HUES48 (cell line): ENCODE measurements around the gene GPR78.
"Not testable (repeated sequence)": the region's sequence is repeated elsewhere in the genome, so short reads cannot be mapped to it uniquely, and the experiment has no call there.

Experiments used
- H3K27ac ChIP-seq: one replicate; pipeline ENCODE4 v1.7.0; 2013; ENCODE audit warnings: low read depth, low read length, inconsistent platforms
- H3K27me3 ChIP-seq: 2 replicates; pipeline ENCODE4 v1.6.1; 2013; ENCODE audit warnings: mild to moderate bottlenecking, low read length; ENCODE audit not compliant: control insufficient read depth, insufficient read depth
- H3K36me3 ChIP-seq: 2 replicates; pipeline ENCODE4 v1.6.1; 2013; ENCODE audit warnings: low read length; ENCODE audit not compliant: control insufficient read depth, insufficient read depth
- H3K4me1 ChIP-seq: 2 replicates; pipeline ENCODE4 v1.6.1; 2013; ENCODE audit warnings: mild to moderate bottlenecking, low read length; ENCODE audit not compliant: control insufficient read depth, insufficient read depth
- H3K4me3 ChIP-seq: 2 replicates; pipeline ENCODE4 v1.5.1; 2013; ENCODE audit warnings: mild to moderate bottlenecking, low read depth, low read length
- H3K9ac ChIP-seq: 2 replicates; pipeline ENCODE4 v1.6.1; 2013; ENCODE audit warnings: mild to moderate bottlenecking, low read depth, low read length, moderate library complexity
- H3K9me3 ChIP-seq: 2 replicates; pipeline ENCODE4 v1.6.1; 2013; ENCODE audit warnings: low read length; ENCODE audit not compliant: control insufficient read depth, insufficient read depth

The GPR78 gene

DNA sequence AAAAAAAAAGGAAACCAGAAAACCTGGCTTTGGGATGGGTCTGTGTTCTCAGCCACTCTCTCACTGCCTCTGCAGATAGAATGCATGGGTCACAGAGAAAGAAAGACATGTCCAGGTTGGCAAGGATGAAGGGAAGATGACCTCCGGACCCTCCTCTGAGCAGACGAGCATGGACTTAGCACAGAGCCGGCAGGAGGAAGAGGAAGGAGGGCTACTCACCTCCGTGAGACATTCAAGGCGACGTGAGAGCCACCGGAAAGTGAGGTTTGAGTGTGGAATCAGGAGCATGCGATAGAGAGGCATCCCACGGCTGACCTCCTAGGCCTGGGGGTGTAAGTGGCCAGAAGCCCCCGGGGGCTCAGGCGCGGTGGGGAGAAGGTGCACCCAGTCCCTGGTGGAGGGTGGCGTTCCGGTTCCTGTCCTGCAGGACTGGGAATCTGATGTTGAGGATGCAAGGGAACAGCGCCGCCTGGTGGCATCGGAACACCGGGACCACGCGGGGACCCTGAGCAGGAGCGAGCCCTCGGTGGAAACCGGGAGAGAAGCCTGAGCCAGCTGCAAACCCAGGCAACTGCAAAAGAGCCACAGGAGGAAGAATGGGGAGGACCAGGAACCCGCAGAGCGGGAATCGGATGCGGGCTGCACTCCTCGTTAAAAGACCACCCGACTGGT lies 44.5 kb downstream of the GPR78 start:
- not testable (repeated sequence) for H3K9ac ChIP-seq, H3K36me3 ChIP-seq, H3K9me3 ChIP-seq, H3K27ac ChIP-seq, H3K4me3 ChIP-seq, H3K4me1 ChIP-seq, H3K27me3 ChIP-seq

- H3K4me1 ChIP-seq, H3K9me3 ChIP-seq, H3K27ac ChIP-seq, H3K36me3 ChIP-seq, H3K4me3 ChIP-seq, H3K27me3 ChIP-seq, H3K9ac ChIP-seq: not testable (repeated sequence)
Observed at GRCh38 chr4:8630240-8630905, 50.2 kb downstream of the GPR78 start.

DNA sequence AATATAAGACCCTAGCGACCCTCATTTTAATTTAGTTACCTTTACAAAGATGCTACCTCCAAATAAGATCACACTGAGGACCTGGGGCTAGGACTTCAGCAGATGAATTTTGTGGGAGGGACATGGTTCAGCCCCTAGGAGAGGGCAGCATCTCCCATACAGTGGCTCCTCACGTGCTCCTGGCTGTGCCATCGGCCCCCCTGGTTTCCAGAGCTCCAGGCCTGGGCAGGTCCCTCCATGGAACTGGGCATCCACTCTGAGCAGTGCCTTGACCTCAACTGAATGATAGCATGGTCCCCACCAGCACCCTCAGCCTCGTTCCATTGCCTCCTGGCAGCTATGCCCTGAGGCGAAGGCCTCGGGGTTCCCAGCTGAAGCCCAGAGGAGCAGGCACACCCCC lies 51.7 kb downstream of the GPR78 start:
- H3K27me3 ChIP-seq, H3K36me3 ChIP-seq, H3K4me1 ChIP-seq, H3K27ac ChIP-seq, H3K9me3 ChIP-seq, H3K4me3 ChIP-seq, H3K9ac ChIP-seq: not testable (repeated sequence)

DNA sequence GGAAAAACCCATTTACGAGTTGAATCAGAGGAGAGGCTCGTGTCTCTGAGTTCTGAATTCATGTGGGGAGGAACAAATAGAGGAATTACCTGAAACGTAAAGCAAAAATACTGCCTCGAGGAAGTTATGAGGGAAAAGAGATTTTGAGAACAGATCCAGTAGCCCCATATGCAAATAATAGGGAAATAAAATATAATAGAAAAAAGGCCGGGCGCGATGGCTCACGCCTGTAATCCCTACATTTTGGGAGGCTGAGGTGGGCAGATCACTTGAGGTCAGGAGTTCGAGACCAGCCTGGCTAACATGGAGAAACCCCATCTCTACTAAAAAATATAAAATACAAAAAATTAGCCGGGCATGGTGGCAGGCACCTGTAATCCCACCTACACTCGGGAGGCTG lies 54.6 kb downstream of the GPR78 start:
- H3K4me3 ChIP-seq, H3K9me3 ChIP-seq, H3K27me3 ChIP-seq, H3K27ac ChIP-seq, H3K9ac ChIP-seq, H3K36me3 ChIP-seq, H3K4me1 ChIP-seq: not testable (repeated sequence)

DNA sequence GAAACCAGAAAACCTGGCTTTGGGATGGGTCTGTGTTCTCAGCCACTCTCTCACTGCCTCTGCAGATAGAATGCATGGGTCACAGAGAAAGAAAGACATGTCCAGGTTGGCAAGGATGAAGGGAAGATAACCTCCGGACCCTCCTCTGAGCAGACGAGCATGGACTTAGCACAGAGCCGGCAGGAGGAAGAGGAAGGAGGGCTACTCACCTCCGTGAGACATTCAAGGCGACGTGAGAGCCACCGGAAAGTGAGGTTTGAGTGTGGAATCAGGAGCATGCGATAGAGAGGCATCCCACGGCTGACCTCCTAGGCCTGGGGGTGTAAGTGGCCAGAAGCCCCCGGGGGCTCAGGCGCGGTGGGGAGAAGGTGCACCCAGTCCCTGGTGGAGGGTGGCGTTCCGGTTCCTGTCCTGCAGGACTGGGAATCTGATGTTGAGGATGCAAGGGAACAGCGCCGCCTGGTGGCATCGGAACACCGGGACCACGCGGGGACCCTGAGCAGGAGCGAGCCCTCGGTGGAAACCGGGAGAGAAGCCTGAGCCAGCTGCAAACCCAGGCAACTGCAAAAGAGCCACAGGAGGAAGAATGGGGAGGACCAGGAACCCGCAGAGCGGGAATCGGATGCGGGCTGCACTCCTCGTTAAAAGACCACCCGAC lies 55.8 kb downstream of the GPR78 start:
- H3K9ac ChIP-seq, H3K4me1 ChIP-seq, H3K4me3 ChIP-seq, H3K27me3 ChIP-seq, H3K36me3 ChIP-seq, H3K9me3 ChIP-seq, H3K27ac ChIP-seq: not testable (repeated sequence)
